ENCODE data around the gene SLC22A13. TPM values are rescaled to one million over a fixed set of nuclear protein-coding genes. Genes with fewer than 3 reads are reported as not detected.

SLC22A13 gene
- total RNA-seq, 4 donors from 2014 or later = 0.48 to 0.76 TPM; not detected in 2

DNA sequence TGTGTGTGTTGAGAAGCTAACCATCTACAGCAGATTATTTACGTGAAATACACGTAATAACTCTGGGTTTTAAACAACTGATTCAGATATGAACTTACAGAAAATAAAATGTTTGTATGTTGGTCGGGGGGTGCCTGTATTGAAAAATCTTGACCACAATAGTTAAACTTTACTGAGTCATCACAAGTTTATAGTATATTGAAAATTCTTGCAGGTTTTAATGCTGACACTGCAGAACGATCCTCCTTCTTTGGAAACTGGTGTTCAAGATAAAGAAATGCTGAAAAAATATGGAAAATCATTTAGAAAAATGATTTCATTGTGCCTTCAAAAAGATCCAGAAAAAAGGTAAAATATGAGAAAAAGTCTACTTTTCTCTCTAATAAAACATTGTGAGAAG, 41.3 kb upstream of the SLC22A13 start:
- TF ChIP-seq, protein P1, sequence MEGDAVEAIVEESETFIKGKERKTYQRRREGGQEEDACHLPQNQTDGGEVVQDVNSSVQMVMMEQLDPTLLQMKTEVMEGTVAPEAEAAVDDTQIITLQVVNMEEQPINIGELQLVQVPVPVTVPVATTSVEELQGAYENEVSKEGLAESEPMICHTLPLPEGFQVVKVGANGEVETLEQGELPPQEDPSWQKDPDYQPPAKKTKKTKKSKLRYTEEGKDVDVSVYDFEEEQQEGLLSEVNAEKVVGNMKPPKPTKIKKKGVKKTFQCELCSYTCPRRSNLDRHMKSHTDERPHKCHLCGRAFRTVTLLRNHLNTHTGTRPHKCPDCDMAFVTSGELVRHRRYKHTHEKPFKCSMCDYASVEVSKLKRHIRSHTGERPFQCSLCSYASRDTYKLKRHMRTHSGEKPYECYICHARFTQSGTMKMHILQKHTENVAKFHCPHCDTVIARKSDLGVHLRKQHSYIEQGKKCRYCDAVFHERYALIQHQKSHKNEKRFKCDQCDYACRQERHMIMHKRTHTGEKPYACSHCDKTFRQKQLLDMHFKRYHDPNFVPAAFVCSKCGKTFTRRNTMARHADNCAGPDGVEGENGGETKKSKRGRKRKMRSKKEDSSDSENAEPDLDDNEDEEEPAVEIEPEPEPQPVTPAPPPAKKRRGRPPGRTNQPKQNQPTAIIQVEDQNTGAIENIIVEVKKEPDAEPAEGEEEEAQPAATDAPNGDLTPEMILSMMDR (IDR thresholded peaks at IDR 0.05) = no peak
- TF ChIP-seq POLR2A (IDR thresholded peaks at IDR 0.05) = no peak
- H3K4me1 ChIP-seq = no peaks in the 10 kb centered on the region
- H3K9me3 ChIP-seq = no peaks in the 10 kb centered on the region
- H3K27me3 ChIP-seq = no peaks in the 10 kb centered on the region
- DNase-seq = no peak
- H3K36me3 ChIP-seq = peaks cover 0 to 83% (median 9%) of the 10 kb centered on the region in 3 donors
- no peak overlapping the region for H3K27ac ChIP-seq
- WGBS, 2 donors = 92 to 96% methylated on average over 4 of the region's 4 CpGs
- H3K4me3 ChIP-seq = no peak overlapping the region
- intact Hi-C loops (cut with DNase I) = no loop called here

DNA sequence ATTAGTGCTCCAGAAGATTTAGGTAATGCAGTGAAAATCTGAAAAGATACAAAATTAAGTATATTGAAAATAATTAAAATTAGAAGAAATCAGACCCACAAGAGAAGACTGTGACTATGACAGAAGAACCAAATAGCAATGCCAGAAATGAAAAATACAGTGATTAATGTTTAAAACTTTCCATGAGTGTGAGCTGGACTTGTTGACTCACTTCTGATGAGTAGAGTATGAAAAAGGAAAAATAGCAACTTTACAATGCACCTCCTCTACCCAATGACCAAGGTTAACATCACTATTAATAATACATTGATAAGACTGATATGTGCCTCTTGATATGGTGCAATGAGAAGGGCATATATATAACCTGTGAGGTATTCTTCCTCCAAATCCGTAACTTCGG, 39.3 kb upstream of the SLC22A13 start:
- Histone ChIP-seq H3K4me3 (no peak overlapping the region), H3K36me3 (peaks cover 0 to 94% (median 9%) of the 10 kb centered on the region in 3 donors), H3K4me1 (no peaks in the 10 kb centered on the region), H3K27me3 (no peaks in the 10 kb centered on the region), H3K9me3 (no peaks in the 10 kb centered on the region), H3K27ac (no peak overlapping the region)
- no peak for TF ChIP-seq POLR2A (IDR thresholded peaks at IDR 0.05)
- TF ChIP-seq, protein P1 (IDR thresholded peaks at IDR 0.05) = no peak
- WGBS, 2 donors = 86 to 100% methylated on average over 2 of the region's 2 CpGs
- intact Hi-C loops (cut with DNase I) = no loop called here
- DNase-seq = no peak

DNA sequence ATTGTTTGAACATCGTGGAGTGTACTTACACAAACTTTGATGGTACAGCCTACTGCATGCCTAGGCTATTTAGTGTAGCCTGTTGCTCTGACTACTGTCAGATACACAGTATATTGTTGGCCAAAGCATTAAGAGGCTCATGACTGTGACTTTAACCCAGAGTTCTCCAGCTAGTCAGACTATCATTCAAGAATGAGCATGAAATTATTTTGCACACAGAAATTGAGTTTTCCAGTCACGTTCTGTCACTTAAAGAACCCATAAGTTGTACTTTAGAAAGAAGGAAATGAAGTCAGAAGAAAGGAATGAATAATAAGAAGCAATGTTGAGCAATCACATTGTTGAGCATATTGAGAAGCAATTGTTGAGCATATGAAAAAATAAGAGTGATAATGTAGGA, 37.6 kb upstream of the SLC22A13 start:
- Histone ChIP-seq H3K4me1 (no peaks in the 10 kb centered on the region), H3K36me3 (peaks cover 0 to 96% (median 12%) of the 10 kb centered on the region in 3 donors), H3K27ac (no peak overlapping the region), H3K27me3 (no peaks in the 10 kb centered on the region), H3K4me3 (no peak overlapping the region), H3K9me3 (no peaks in the 10 kb centered on the region)
- no peak for DNase-seq
- 28 to 43% methylated on average over 2 of the region's 2 CpGs for WGBS, 2 donors
- intact Hi-C loops (cut with DNase I) = no loop called here
- TF ChIP-seq POLR2A (IDR thresholded peaks at IDR 0.05) = no peak
- TF ChIP-seq, protein P1 (IDR thresholded peaks at IDR 0.05) = no peak

DNA sequence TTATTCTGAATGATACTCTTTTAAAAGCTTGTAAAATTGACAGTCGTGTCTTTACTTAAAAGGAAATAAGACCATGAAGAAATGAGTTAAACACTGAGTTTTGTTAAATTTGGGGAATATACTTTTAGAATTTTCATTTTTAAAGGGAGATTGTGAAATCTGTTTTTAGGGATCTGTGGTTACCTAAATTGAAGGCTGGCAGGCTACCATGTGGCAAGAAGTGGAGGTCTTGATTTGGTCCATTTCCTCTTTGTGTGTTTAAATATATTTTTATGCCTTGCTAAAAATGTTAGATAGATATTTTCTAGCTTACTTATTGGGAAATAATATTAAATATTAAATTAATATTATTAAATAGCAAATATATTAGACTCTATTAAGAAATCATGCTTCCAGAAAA, 36.6 kb upstream of the SLC22A13 start:
- TF ChIP-seq POLR2A (IDR thresholded peaks at IDR 0.05) = no peak
- TF ChIP-seq, protein P1 (IDR thresholded peaks at IDR 0.05) = no peak

DNA sequence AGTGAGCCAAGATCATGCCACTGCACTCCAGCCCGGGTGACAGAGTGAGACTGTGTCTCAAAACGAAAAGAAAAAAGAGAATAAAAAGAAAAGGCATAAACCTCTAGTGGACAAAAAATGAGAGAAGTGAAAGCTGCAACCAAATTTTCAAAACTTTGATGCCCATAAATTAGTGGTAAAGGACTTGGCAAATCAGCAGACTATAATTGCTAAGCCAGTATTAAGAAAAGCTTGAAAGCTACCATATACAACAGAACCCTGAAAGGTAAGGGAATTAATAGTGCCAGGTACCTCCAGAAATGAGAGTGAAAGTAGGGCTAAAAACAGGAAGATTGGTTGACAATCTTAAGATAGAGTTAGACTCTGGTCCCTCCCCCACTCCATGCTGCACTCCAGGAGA, 32.9 kb upstream of the SLC22A13 start:
- WGBS, 2 donors = 73 to 77% methylated on average over 2 of the region's 2 CpGs
- H3K27ac ChIP-seq = no peak overlapping the region
- no peak overlapping the region for H3K4me3 ChIP-seq

More for the DNA sequence above, 36.6 kb upstream of the SLC22A13 start:
- intact Hi-C loops (cut with DNase I) = no loop called here
- no peak overlapping the region for H3K4me3 ChIP-seq
- 88 to 89% methylated on average over 1 of the region's 1 CpG for WGBS, 2 donors
- H3K4me1 ChIP-seq = no peaks in the 10 kb centered on the region
- peaks cover 0 to 96% (median 6%) of the 10 kb centered on the region in 3 donors for H3K36me3 ChIP-seq
- DNase-seq = no peak
- no peaks in the 10 kb centered on the region for H3K9me3 ChIP-seq
- H3K27me3 ChIP-seq = no peaks in the 10 kb centered on the region
- no peak overlapping the region for H3K27ac ChIP-seq

More for the DNA sequence above, 32.9 kb upstream of the SLC22A13 start:
- H3K27me3 ChIP-seq = no peaks in the 10 kb centered on the region
- no peaks in the 10 kb centered on the region for H3K9me3 ChIP-seq
- TF ChIP-seq POLR2A (IDR thresholded peaks at IDR 0.05) = no peak
- TF ChIP-seq, protein P1 (IDR thresholded peaks at IDR 0.05) = no peak
- H3K4me1 ChIP-seq = no peaks in the 10 kb centered on the region
- H3K36me3 ChIP-seq = peaks cover 0 to 85% (median 6%) of the 10 kb centered on the region in 3 donors
- intact Hi-C loops (cut with DNase I) = no loop called here
- DNase-seq = no peak

All from esophagus squamous epithelium (tissue), 5 donors.